H9 (cell line): ENCODE measurements around the gene DCST1. TPM values are rescaled to one million over a fixed set of nuclear protein-coding genes. Genes with fewer than 3 reads are reported as not detected.
A peak's percentile ranks its signal among the peaks of the same experiment; 100 is the strongest.

ENCODE experiments used
- DNase-seq: peaks from one replicate; pipeline ENCODE4 v3.0.0-alpha.2; 2017
- H2AFZ ChIP-seq: one replicate; pipeline ENCODE4 v1.6.1; 2013; ENCODE audit warnings: mild to moderate bottlenecking, low read length, control low read depth, moderate library complexity
- H2AK5ac ChIP-seq: 2 replicates; pipeline ENCODE4 v1.6.1; 2013; ENCODE audit warnings: low read length, control low read depth, mixed read lengths; ENCODE audit not compliant: insufficient read length
- H2BK120ac ChIP-seq: one replicate; pipeline ENCODE4 v1.6.1; 2013; ENCODE audit warnings: low read depth, mild to moderate bottlenecking, low read length, control low read depth, inconsistent platforms; ENCODE audit not compliant: poor library complexity, severe bottlenecking
- H2BK12ac ChIP-seq: 2 replicates; pipeline ENCODE4 v1.6.1; 2013; ENCODE audit warnings: low read length, control low read depth, mixed read lengths, low read depth; ENCODE audit not compliant: insufficient read length
- H2BK15ac ChIP-seq: 2 replicates; pipeline ENCODE4 v1.6.1; 2013; ENCODE audit warnings: low read depth, low read length, control low read depth
- H2BK20ac ChIP-seq: one replicate; pipeline ENCODE4 v1.6.1; 2013; ENCODE audit warnings: low read depth, mild to moderate bottlenecking, low read length, control low read depth, inconsistent platforms; ENCODE audit not compliant: poor library complexity, severe bottlenecking
- H2BK5ac ChIP-seq: 2 replicates; pipeline ENCODE4 v1.6.1; 2013; ENCODE audit warnings: low read length, control low read depth, mixed read lengths; ENCODE audit not compliant: insufficient read length
- H3K14ac ChIP-seq: 2 replicates; pipeline ENCODE4 v1.6.1; 2013; ENCODE audit warnings: low read length, control low read depth; ENCODE audit not compliant: insufficient read depth
- H3K18ac ChIP-seq: 2 replicates; pipeline ENCODE4 v1.6.1; 2013; ENCODE audit warnings: low read depth, mild to moderate bottlenecking, mixed read lengths, low read length, control low read depth; ENCODE audit not compliant: insufficient read length
- H3K23ac ChIP-seq: 2 replicates; pipeline ENCODE4 v1.6.1; 2013; ENCODE audit warnings: low read length, control low read depth, mixed read lengths, low read depth; ENCODE audit not compliant: insufficient read length
- H3K23me2 ChIP-seq: 2 replicates; pipeline ENCODE4 v1.6.1; 2013; ENCODE audit warnings: low read depth, mild to moderate bottlenecking, mixed read lengths, low read length, control low read depth; ENCODE audit not compliant: insufficient read length, poor library complexity, severe bottlenecking
- H3K27ac ChIP-seq: 2 replicates; pipeline ENCODE4 v1.5.1; 2013; ENCODE audit warnings: low read length, control low read depth, mixed read lengths, low read depth; ENCODE audit not compliant: insufficient read length
- H3K27me3 ChIP-seq: 2 replicates; pipeline ENCODE4 v1.6.1; 2013; ENCODE audit warnings: low read length, control low read depth, inconsistent platforms; ENCODE audit not compliant: insufficient read depth
- H3K4ac ChIP-seq: 2 replicates; pipeline ENCODE4 v1.6.1; 2013; ENCODE audit warnings: low read depth, mild to moderate bottlenecking, control low read depth, inconsistent platforms, low read length, moderate library complexity
- H3K4me1 ChIP-seq: 2 replicates; pipeline ENCODE4 v1.6.1; 2013; ENCODE audit warnings: low read length, control low read depth, inconsistent platforms; ENCODE audit not compliant: insufficient read depth
- H3K4me2 ChIP-seq: 2 replicates; pipeline ENCODE4 v1.6.1; 2013; ENCODE audit warnings: low read length, control low read depth, mixed read lengths; ENCODE audit not compliant: insufficient read length, insufficient read depth
- H3K56ac ChIP-seq: 2 replicates; pipeline ENCODE4 v1.6.1; 2013; ENCODE audit warnings: low read depth, mild to moderate bottlenecking, mixed read lengths, low read length, control low read depth; ENCODE audit not compliant: insufficient read length
- H3K79me1 ChIP-seq: 2 replicates; pipeline ENCODE4 v1.6.1; 2013; ENCODE audit warnings: low read depth, mild to moderate bottlenecking, moderate library complexity, low read length, control low read depth, inconsistent platforms; ENCODE audit not compliant: insufficient read depth, poor library complexity, severe bottlenecking
- H3K79me2 ChIP-seq: 2 replicates; pipeline ENCODE4 v1.6.1; 2013; ENCODE audit warnings: low read length, control low read depth, inconsistent platforms; ENCODE audit not compliant: insufficient read depth
- H3K9ac ChIP-seq: 2 replicates; pipeline ENCODE4 v1.6.1; 2013; ENCODE audit warnings: low read length, control low read depth, mixed read lengths; ENCODE audit not compliant: insufficient read length; ENCODE audit errors: extremely low read depth
- H3K9me3 ChIP-seq: one replicate; pipeline ENCODE4 v1.6.1; 2013; ENCODE audit warnings: low read depth, low read length, inconsistent platforms; ENCODE audit not compliant: control insufficient read depth
- H3T11ph ChIP-seq: one replicate; pipeline ENCODE4 v1.6.1; 2013; ENCODE audit warnings: mild to moderate bottlenecking, low read length, control low read depth, inconsistent platforms
- H4K20me1 ChIP-seq: one replicate; pipeline ENCODE4 v1.6.1; 2013; ENCODE audit not compliant: control insufficient read depth, insufficient read length, insufficient read depth
- H4K5ac ChIP-seq: 2 replicates; pipeline ENCODE4 v1.6.1; 2013; ENCODE audit warnings: low read depth, mild to moderate bottlenecking, mixed read lengths, low read length, control low read depth; ENCODE audit not compliant: insufficient read length
- H4K8ac ChIP-seq: replicated peaks from 2 replicates; pipeline ENCODE4 v1.6.1; 2013; ENCODE audit warnings: low read length, control low read depth, mixed read lengths, low read depth; ENCODE audit not compliant: insufficient read length
- H4K91ac ChIP-seq: 2 replicates; pipeline ENCODE4 v1.6.1; 2013; ENCODE audit warnings: low read depth, mild to moderate bottlenecking, moderate library complexity, mixed read lengths, low read length, control low read depth; ENCODE audit not compliant: insufficient read length
- H3K27ac Mint-ChIP-seq, 3 experiments: 2 replicates in 2 of 3; 3 replicates in 1 of 3; pipeline ENCODE4 v1.8.0; 2020 to 2021; ENCODE audit warnings: mixed read lengths in 3 of 3, mild to moderate bottlenecking in 1 of 3, moderate library complexity in 1 of 3
- H3K27me3 Mint-ChIP-seq: 2 replicates; pipeline ENCODE4 v1.8.0; 2021; ENCODE audit warnings: low read depth, mild to moderate bottlenecking, moderate library complexity, mixed read lengths
- H3K36me3 Mint-ChIP-seq, 3 experiments: 2 replicates in 2 of 3; 3 replicates in 1 of 3; pipeline ENCODE4 v1.8.0; 2020 to 2021; ENCODE audit warnings: low read depth in 3 of 3, mixed read lengths in 3 of 3; ENCODE audit not compliant: insufficient read depth in 1 of 3
- H3K4me1 Mint-ChIP-seq, 2 experiments: 2 replicates each; pipeline ENCODE4 v1.8.0; 2020; ENCODE audit warnings: mixed read lengths in 2 of 2
- H3K4me3 Mint-ChIP-seq, 2 experiments: 2 replicates in 1 of 2; 3 replicates in 1 of 2; pipeline ENCODE4 v1.8.0; 2020 to 2021; ENCODE audit warnings: mild to moderate bottlenecking in 2 of 2, mixed read lengths in 2 of 2, moderate library complexity in 1 of 2
- H3K9me3 Mint-ChIP-seq, 2 experiments: 2 replicates in 1 of 2; 3 replicates in 1 of 2; pipeline ENCODE4 v1.8.0; 2020; ENCODE audit warnings: mild to moderate bottlenecking in 2 of 2, mixed read lengths in 2 of 2, moderate library complexity in 1 of 2
- WGBS: extraction: QIAGEN DNeasy Blood & Tissue Kit; methylation state at CpG from one replicate; pipeline ENCODE4 v1.1.7; 2013; ENCODE audit warnings: missing lambda C conversion rate, low lambda C conversion rate, mixed read lengths; ENCODE audit not compliant: insufficient read length; ENCODE audit errors: extremely low coverage; 5-methylcytosine and 5-hydroxymethylcytosine counted together
- total RNA-seq: library from RNA; stranded (reverse); gene quantifications from 2 replicates; pipeline ENCODE4 v1.2.1, GENCODE V29; 2021
- TF ChIP-seq, protein P1 (sequence below): fragments of 200-600 bp; sonication (generic); conservative IDR thresholded peaks from 3 replicates; pipeline ENCODE4 v1.8.0; 2021; ENCODE audit warnings: antibody characterized with exemption, mild to moderate bottlenecking

DCST1 gene
- total RNA-seq, 1 experiment from 2014 or later = not detected

DNA sequence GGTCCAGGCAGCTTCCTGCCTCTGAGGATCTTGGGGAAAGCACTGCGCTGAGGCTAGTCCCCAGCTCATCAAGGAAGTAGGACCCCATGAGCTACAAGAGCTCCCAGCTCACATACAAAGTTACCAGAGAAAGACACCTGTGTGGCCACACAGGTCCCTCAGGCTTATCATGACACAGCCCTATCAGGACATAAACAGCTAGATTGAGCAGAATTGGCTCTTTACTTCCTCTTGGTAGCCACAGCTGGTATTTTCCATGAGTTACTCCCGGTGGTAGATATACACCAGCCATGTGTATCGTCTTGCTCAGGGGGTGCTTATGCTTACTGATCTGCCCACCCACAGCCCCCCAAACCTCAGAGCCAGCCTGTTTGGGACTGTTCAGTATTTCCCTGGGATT lies 39.0 kb upstream of the DCST1 start:
- Mint-ChIP-seq H3K4me3 (no peak overlapping the region), H3K27me3 (peaks cover 3% of the 10 kb centered on the region), H3K9me3 (peaks cover 0 to 2% of the 10 kb centered on the region in 2 experiments; a peak in 2 of 5 replicates), H3K36me3 (peaks cover 10 to 20% (median 17%) of the 10 kb centered on the region in 3 experiments; a peak in 6 of 7 replicates), H3K4me1 (peaks cover 8 to 20% of the 10 kb centered on the region in 2 experiments), H3K27ac (no peak overlapping the region)
- H3T11ph ChIP-seq = no peak overlapping the region
- H3K4ac ChIP-seq = no peak overlapping the region
- no peak overlapping the region for H3K23ac ChIP-seq
- H4K5ac ChIP-seq = no peak overlapping the region
- H2BK5ac ChIP-seq = no peak overlapping the region
- H2BK15ac ChIP-seq = no peak overlapping the region
- H3K79me1 ChIP-seq = no peaks in the 10 kb centered on the region
- no peaks in the 10 kb centered on the region for H3K79me2 ChIP-seq
- no peak overlapping the region for H3K56ac ChIP-seq
- no CpG with 5 or more reads among the region's 3 CpGs for WGBS
- peaks cover 4% of the 10 kb centered on the region for H3K23me2 ChIP-seq
- H2BK12ac ChIP-seq = no peak overlapping the region
- H3K9me3 ChIP-seq = no peaks in the 10 kb centered on the region
- H4K91ac ChIP-seq = no peak overlapping the region
- H3K27ac ChIP-seq = no peak overlapping the region
- no peak overlapping the region for H2BK20ac ChIP-seq
- DNase-seq = peak; percentile 22
- no peaks in the 10 kb centered on the region for H3K27me3 ChIP-seq
- no peak overlapping the region for H3K9ac ChIP-seq
- H2AK5ac ChIP-seq = no peak overlapping the region
- TF ChIP-seq, protein P1, sequence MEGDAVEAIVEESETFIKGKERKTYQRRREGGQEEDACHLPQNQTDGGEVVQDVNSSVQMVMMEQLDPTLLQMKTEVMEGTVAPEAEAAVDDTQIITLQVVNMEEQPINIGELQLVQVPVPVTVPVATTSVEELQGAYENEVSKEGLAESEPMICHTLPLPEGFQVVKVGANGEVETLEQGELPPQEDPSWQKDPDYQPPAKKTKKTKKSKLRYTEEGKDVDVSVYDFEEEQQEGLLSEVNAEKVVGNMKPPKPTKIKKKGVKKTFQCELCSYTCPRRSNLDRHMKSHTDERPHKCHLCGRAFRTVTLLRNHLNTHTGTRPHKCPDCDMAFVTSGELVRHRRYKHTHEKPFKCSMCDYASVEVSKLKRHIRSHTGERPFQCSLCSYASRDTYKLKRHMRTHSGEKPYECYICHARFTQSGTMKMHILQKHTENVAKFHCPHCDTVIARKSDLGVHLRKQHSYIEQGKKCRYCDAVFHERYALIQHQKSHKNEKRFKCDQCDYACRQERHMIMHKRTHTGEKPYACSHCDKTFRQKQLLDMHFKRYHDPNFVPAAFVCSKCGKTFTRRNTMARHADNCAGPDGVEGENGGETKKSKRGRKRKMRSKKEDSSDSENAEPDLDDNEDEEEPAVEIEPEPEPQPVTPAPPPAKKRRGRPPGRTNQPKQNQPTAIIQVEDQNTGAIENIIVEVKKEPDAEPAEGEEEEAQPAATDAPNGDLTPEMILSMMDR = no peak
- H3K4me1 ChIP-seq = no peaks in the 10 kb centered on the region; the same call in 1 of the 2 replicates
- H2AFZ ChIP-seq = no peak overlapping the region
- H2BK120ac ChIP-seq = no peak overlapping the region
- H3K14ac ChIP-seq = no peak overlapping the region
- H4K8ac ChIP-seq = no peak overlapping the region
- H3K18ac ChIP-seq = no peak overlapping the region
- no peaks in the 10 kb centered on the region for H4K20me1 ChIP-seq
- no peak overlapping the region for H3K4me2 ChIP-seq
